DND-41 (cell line): ENCODE measurements around the gene EIF3J.
"Not testable (repeated sequence)": the region's sequence is repeated elsewhere in the genome, so short reads cannot be mapped to it uniquely, and the experiment has no call there.

Experiments used
- ATAC-seq: fragments of 200-7000 bp; cut with Tn5 transposase; 3 replicates; pipeline ENCODE4 v1.9.1; 2021; ENCODE audit warnings: low read depth; ENCODE audit not compliant: insufficient read depth
- DNase-seq: peaks from one replicate; pipeline ENCODE4 v3.0.0-alpha.2; 2020
- H2AFZ ChIP-seq: 2 replicates; pipeline ENCODE4 v1.6.0; 2012; ENCODE audit warnings: low read depth, low read length
- H3K27ac ChIP-seq: 2 replicates; pipeline ENCODE4 v1.5.1; 2012; ENCODE audit warnings: low read length, inconsistent platforms
- H3K27me3 ChIP-seq: fragments of 200-600 bp; sonication (generic); 2 replicates; pipeline ENCODE4 v1.6.0; 2012; ENCODE audit warnings: low read length, mild to moderate bottlenecking, inconsistent platforms; ENCODE audit not compliant: insufficient read depth, poor library complexity
- H3K36me3 ChIP-seq: 2 replicates; pipeline ENCODE4 v1.5.1; 2012; ENCODE audit warnings: low read length, inconsistent platforms; ENCODE audit not compliant: insufficient read depth
- H3K4me1 ChIP-seq: 2 replicates; pipeline ENCODE4 v1.5.1; 2012; ENCODE audit warnings: mild to moderate bottlenecking, low read length; ENCODE audit not compliant: insufficient read depth
- H3K4me2 ChIP-seq: 2 replicates; pipeline ENCODE4 v1.6.0; 2012; ENCODE audit warnings: mild to moderate bottlenecking, moderate library complexity, low read length, inconsistent platforms; ENCODE audit not compliant: insufficient read depth
- H3K4me3 ChIP-seq, 2 experiments: fragments of 200-600 bp in 1 of 2; shearing (Covaris generic) in 1 of 2; 2 replicates each; pipeline ENCODE4 v1.5.1; 2012 to 2016; ENCODE audit warnings: inconsistent platforms in 2 of 2, low read length in 2 of 2, mild to moderate bottlenecking in 2 of 2, low read depth in 1 of 2, moderate library complexity in 1 of 2
- H3K79me2 ChIP-seq: 2 replicates; pipeline ENCODE4 v1.6.0; 2012; ENCODE audit warnings: low read length, inconsistent platforms; ENCODE audit not compliant: insufficient read depth
- H3K9ac ChIP-seq: 2 replicates; pipeline ENCODE4 v1.6.0; 2012; ENCODE audit warnings: low read depth, mild to moderate bottlenecking, inconsistent platforms, low read length, moderate library complexity
- H3K9me3 ChIP-seq: 2 replicates; pipeline ENCODE4 v1.5.1; 2012; ENCODE audit warnings: low read length, moderate library complexity, mild to moderate bottlenecking, inconsistent platforms; ENCODE audit not compliant: insufficient read depth, severe bottlenecking
- H4K20me1 ChIP-seq: 2 replicates; pipeline ENCODE4 v1.6.0; 2012; ENCODE audit warnings: low read length; ENCODE audit not compliant: insufficient read depth
- EZH2 ChIP-seq: IDR thresholded peaks from 3 replicates; pipeline ENCODE4 v1.6.1; 2012; ENCODE audit warnings: borderline replicate concordance, low read depth, mild to moderate bottlenecking, moderate library complexity, low read length, inconsistent platforms; ENCODE audit not compliant: severe bottlenecking
- TF ChIP-seq, protein P1 (sequence below): IDR thresholded peaks from 2 replicates; pipeline ENCODE4 v1.5.1; 2012; ENCODE audit warnings: borderline replicate concordance, low read length, moderate library complexity, mild to moderate bottlenecking; ENCODE audit not compliant: poor library complexity, severe bottlenecking; ENCODE audit errors: extremely low read depth

The EIF3J gene

DNA sequence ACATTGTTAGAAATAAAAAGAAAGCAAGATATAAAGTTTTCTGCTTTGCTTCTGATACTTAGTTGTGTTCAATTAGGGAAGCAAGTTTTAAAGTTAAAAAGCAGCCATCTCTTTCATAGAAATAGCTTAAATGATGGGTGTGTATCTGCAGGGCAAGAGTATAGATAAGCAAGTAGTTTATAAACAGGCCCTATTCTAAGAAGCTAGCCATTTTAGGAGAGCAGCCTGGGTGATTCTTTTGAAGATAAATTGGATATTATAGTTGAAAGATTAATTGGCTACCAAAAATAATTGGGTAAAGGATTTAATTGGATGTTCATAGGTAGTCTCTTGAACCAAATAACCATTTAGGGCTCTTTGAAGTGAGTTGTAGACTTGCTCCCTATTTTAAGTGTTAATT is 5.6 kb downstream of the EIF3J start:
- H3K27ac ChIP-seq = no peak overlapping the region
- H3K9me3 ChIP-seq = no peaks in the 10 kb centered on the region
- no peak overlapping the region for H3K4me3 ChIP-seq
- peaks cover 21% of the 10 kb centered on the region; the same call in 1 of the 2 replicates for H4K20me1 ChIP-seq
- H3K9ac ChIP-seq = no peak overlapping the region
- H3K4me2 ChIP-seq = no peak overlapping the region
- ATAC-seq (no peak), DNase-seq (no peak)
- no peak overlapping the region for H2AFZ ChIP-seq
- H3K79me2 ChIP-seq = peaks cover 93% of the 10 kb centered on the region
- peaks cover 29% of the 10 kb centered on the region for H3K36me3 ChIP-seq
- peaks cover 38% of the 10 kb centered on the region for H3K4me1 ChIP-seq
- TF ChIP-seq, protein P1, sequence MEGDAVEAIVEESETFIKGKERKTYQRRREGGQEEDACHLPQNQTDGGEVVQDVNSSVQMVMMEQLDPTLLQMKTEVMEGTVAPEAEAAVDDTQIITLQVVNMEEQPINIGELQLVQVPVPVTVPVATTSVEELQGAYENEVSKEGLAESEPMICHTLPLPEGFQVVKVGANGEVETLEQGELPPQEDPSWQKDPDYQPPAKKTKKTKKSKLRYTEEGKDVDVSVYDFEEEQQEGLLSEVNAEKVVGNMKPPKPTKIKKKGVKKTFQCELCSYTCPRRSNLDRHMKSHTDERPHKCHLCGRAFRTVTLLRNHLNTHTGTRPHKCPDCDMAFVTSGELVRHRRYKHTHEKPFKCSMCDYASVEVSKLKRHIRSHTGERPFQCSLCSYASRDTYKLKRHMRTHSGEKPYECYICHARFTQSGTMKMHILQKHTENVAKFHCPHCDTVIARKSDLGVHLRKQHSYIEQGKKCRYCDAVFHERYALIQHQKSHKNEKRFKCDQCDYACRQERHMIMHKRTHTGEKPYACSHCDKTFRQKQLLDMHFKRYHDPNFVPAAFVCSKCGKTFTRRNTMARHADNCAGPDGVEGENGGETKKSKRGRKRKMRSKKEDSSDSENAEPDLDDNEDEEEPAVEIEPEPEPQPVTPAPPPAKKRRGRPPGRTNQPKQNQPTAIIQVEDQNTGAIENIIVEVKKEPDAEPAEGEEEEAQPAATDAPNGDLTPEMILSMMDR = no peak
- TF ChIP-seq EZH2 = no peak
- H3K27me3 ChIP-seq = no peaks in the 10 kb centered on the region

GRCh38 chr15:44544745-44545144 is 7.8 kb downstream of the EIF3J start:
- peaks cover 26% of the 10 kb centered on the region; the same call in 1 of the 2 replicates for H4K20me1 ChIP-seq
- not testable (repeated sequence) for H3K27ac ChIP-seq, H2AFZ ChIP-seq, H3K27me3 ChIP-seq, H3K9ac ChIP-seq, H3K4me2 ChIP-seq, DNase-seq, H3K9me3 ChIP-seq, H3K4me3 ChIP-seq, ATAC-seq
- H3K79me2 ChIP-seq = peaks cover 92% of the 10 kb centered on the region
- H3K36me3 ChIP-seq = peaks cover 33% of the 10 kb centered on the region
- peaks cover 24% of the 10 kb centered on the region for H3K4me1 ChIP-seq

DNA sequence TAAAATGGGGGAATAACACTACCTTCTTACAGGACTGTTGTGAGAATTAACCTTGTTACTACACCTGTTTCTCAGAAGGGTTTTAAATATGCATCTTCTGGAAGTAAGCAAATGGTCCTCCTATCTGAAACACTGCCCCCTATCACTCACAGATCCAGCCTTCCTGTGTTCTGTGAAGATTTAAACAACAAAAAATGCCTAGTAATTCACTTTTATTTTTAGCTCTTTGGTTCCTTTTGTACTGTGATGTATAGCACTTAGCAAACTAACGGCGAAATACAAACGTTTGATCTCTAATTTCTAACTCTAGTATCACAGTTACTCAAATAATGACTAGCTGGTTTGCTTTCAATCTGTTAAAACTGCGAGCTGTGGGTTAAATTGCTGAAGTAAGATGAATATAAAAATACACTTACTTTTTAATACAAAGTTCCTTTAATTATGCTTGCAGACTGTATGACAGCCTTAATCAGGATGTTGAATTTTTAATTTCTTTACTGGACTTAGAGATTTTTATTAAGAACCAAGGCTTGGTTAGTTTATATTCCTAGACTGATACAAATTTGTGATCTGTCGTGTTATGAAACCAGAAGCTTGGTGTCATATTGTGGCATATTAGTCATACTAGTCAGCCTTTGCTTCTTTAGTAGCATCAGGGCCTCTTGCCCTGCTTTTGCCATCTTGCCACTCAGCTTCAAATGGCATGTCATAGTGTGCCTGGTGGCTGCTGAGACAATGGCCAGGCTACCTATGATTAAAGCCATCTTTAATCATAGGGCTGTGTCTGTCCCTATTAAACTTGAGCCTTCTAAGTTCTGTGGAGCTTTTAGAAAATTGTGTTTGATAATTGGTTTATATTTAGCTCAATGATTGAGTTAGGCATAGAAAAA is 9.2 kb downstream of the EIF3J start:
- ATAC-seq = 0 out of 3 replicates have a peak, but pooled peaks have one; percentile 22

GRCh38 chr15:44549152-44549551 is 12.2 kb downstream of the EIF3J start:
- peaks cover 71% of the 10 kb centered on the region for H3K79me2 ChIP-seq
- not testable (repeated sequence) for H3K4me2 ChIP-seq, H3K4me3 ChIP-seq, H3K9ac ChIP-seq, H3K4me1 ChIP-seq, H2AFZ ChIP-seq, H3K27me3 ChIP-seq, DNase-seq, ATAC-seq, H3K9me3 ChIP-seq, H3K27ac ChIP-seq
- H3K36me3 ChIP-seq = peaks cover 44% of the 10 kb centered on the region
- H4K20me1 ChIP-seq = peaks cover 21% of the 10 kb centered on the region; the same call in 1 of the 2 replicates

More for the DNA sequence above, 9.2 kb downstream of the EIF3J start:
- peaks cover 94% of the 10 kb centered on the region for H3K79me2 ChIP-seq
- H3K9me3 ChIP-seq = no peaks in the 10 kb centered on the region
- H2AFZ ChIP-seq = no peak overlapping the region
- no peak overlapping the region; the same call in 1 of the 2 replicates for H3K27ac ChIP-seq
- DNase-seq = no peak
- peaks cover 15% of the 10 kb centered on the region for H3K4me1 ChIP-seq
- peaks cover 30% of the 10 kb centered on the region for H3K36me3 ChIP-seq
- H4K20me1 ChIP-seq = peaks cover 25% of the 10 kb centered on the region; the same call in 1 of the 2 replicates
- H3K4me3 ChIP-seq = no peak overlapping the region
- TF ChIP-seq, protein P1 = peak; percentile 30
- no peak for TF ChIP-seq EZH2
- no peak overlapping the region for H3K4me2 ChIP-seq
- H3K9ac ChIP-seq = no peak overlapping the region
- H3K27me3 ChIP-seq = no peaks in the 10 kb centered on the region
